Lung microvascular endothelial cell (primary cell): ENCODE measurements around the gene ACOX2. TPM values are rescaled to one million over a fixed set of nuclear protein-coding genes. Genes with fewer than 3 reads are reported as not detected.
A peak's percentile ranks its signal among the peaks of the same experiment; 100 is the strongest.

Source experiments
- DNase-seq, 2 donors: peaks; one replicate each; pipeline versions ENCODE4 v3.0.0 to v3.0.0-alpha.2; 2010; ENCODE audit warnings: low read depth in 2 of 2
- total RNA-seq: library from RNA; depleted of rRNA; stranded (reverse); fragments of >200 nt; gene quantifications from 2 replicates; pipeline ENCODE4 v1.2.1, GENCODE V29; 2014

Gene ACOX2
- 0.44 and 0.60 TPM in 2 replicates for total RNA-seq

GRCh38 chr3:58536501-58537411 lies at the start of gene ACOX2:
ACOX2 (minus strand) TSS chr3:58537190; CDS start chr3:58535106, 2,084 bp downstream.
- DNase-seq: peak in 1 of 2 donors; percentile 49

- no peak for DNase-seq
Measured at GRCh38 chr3:58585994-58586393, 49.0 kb upstream of the ACOX2 start.

GRCh38 chr3:58585005-58585786 lies 48.2 kb upstream of the ACOX2 start:
- DNase-seq: peak; percentile 80

GRCh38 chr3:58584690-58585004 lies 47.7 kb upstream of the ACOX2 start:
- peak; percentile 29 to 38 for DNase-seq

- DNase-seq: no peak
Measured at GRCh38 chr3:58581328-58582091, 44.5 kb upstream of the ACOX2 start.

- no peak for DNase-seq
Measured at GRCh38 chr3:58580826-58581327, 43.9 kb upstream of the ACOX2 start.

- DNase-seq: no peak
Measured at GRCh38 chr3:58578873-58579272, 41.9 kb upstream of the ACOX2 start.

GRCh38 chr3:58577269-58577821 lies 40.4 kb upstream of the ACOX2 start, which contains the start of gene FAM107A:
FAM107A (minus strand) TSS chr3:58577391; CDS start chr3:58569860, 7,531 bp downstream.
- peak; percentile 60 to 96 for DNase-seq

- peak; percentile 34 to 37 for DNase-seq
Measured at GRCh38 chr3:58576716-58577115, 39.7 kb upstream of the ACOX2 start.

GRCh38 chr3:58575971-58576652 lies 39.1 kb upstream of the ACOX2 start:
- DNase-seq: peak; percentile 65 to 85

- DNase-seq: no peak
Measured at GRCh38 chr3:58574682-58575081, 37.7 kb upstream of the ACOX2 start.

- no peak for DNase-seq
Measured at GRCh38 chr3:58574106-58574505, 37.1 kb upstream of the ACOX2 start.

GRCh38 chr3:58573640-58574039 lies 36.6 kb upstream of the ACOX2 start:
- DNase-seq: peak; percentile 28 to 64

- no peak for DNase-seq
Measured at GRCh38 chr3:58572634-58573230, 35.7 kb upstream of the ACOX2 start.

GRCh38 chr3:58572013-58572633 lies 35.1 kb upstream of the ACOX2 start:
- DNase-seq: peak in 1 of 2 donors; percentile 17

GRCh38 chr3:58570851-58571250 lies 33.9 kb upstream of the ACOX2 start:
- DNase-seq: no peak

GRCh38 chr3:58569287-58570001 lies 32.5 kb upstream of the ACOX2 start:
- no peak for DNase-seq

- peak; percentile 76 to 83 for DNase-seq
Measured at GRCh38 chr3:58568572-58569286, 31.7 kb upstream of the ACOX2 start.

GRCh38 chr3:58567251-58567515 lies 30.2 kb upstream of the ACOX2 start:
- DNase-seq: no peak
